ENCODE measurements around the gene ATG10.
"Not testable (repeated sequence)": the region's sequence is repeated elsewhere in the genome, so short reads cannot be mapped to it uniquely, and the experiment has no call there.

The ATG10 gene

DNA sequence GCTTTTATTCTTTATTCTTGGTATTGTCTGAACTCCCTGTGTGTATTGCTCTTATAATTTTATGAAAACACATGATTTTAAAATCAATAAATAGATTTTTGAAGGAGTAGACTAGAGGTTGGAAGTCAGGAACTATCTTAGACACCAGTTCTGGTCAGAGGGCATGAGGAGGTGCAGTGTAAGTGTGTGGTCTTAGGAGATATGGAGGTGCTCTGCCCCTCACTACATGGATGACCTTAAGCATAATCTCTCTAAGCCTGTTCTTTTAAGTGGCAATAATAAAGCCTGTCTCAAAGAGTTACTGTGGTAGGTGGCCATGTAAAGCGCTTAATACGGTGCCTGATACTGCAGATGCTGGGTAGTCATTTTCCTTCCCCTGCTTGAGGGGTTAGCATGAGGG is 272.3 kb downstream of the ATG10 start:
- DNase-seq = no peak

DNA sequence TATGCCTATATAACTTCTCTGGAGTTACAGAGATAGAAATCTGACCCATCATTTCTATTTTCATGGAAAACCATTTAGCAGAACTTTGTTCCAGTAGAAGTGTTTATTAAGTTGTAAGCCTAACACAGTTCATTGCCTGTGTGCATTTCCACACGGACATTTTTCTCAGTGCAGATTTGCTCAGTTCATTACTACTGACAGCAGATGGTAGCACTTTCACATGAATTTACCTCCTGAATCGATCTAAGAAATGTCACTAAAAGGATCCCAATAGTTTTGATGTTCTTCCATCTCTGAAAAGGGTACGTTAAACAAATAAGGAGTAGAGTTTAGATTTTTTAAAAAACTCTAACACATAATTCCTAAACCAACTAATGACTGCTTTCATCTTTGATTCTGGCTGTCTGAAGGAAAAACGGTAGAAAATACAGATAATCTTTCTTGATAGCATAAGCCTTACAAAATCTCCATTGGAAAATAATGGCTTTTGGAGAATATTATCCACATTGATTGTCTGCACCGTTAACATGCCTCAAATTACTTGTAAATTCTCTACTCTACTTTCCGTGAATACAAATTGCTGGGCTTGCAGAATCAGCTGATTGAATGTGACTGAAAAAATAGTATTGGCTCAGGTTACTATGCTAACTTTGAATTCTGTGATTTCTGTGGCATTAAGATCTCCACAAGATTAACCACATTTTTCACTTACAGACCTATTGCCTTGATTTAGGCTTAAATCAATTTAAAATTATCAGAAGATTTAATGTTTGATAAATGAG is 273.2 kb downstream of the ATG10 start:
- DNase-seq = no peak

DNA sequence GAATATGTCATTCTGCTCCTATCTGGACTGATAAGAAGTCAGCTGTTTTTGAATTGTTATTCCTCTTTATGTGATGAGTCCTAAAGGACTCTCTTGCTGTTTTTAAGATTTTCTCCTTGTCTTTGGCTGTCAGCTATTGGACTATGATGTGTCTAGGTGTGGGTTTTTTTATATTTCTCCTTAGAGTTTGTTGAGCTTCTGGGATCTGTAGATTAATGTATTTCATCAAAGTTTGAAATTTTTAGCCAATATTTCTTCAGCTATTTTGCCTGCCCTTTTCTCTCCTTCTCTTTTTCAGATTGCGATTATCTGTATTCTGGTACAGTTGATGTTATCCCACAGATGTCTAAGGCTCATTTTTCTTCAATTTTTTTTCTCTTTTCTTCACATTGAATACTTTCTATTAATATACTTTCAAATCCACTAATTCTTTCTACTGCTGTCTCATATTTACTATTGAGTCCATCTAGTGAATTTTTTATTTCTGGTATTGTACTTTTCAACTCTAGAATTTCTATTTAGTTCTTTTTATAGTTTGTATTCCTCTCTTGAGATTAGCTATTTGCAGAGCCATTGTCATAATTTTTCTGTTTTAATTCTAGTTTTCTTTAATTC is 275.2 kb downstream of the ATG10 start:
- no peak for DNase-seq

DNA sequence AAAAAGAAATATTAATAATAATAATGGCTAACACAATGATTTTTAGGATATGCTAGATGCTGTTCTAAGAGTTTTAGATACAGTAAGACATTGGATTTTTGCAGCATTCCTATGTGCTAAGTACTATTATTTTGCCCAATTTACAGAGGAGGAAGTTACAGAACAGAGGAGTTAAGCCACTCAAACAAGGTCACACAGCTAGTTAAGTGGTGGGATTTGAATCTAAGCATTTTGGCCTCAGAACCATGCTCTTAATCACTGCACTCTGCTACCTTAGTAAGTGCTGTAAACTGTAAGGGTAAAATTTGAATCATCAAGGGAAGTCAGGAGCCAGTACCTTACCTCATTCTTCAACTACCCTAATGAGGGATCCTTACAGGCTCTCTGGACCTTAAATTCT is 280.9 kb downstream of the ATG10 start:
- no peak for DNase-seq

DNA sequence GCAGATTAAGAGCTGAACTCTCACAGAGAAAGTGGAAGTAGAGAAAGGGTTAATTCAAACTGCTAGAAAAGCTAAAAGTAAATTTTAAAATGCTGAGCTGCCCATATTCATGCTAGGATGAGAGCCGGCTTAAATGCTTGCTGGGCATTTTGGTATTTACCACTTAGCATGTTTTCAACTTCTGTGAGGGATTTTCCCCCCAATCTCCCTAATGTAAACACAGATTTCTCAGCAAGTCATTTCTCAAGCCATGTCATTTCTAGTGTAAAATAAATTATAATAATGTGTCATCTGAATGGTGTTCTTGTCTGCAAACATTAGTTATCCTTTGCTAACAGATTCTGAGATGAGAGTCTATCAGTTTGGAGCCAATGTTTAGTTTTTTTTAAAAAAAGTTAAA is 284.0 kb downstream of the ATG10 start:
- DNase-seq = no peak

DNA sequence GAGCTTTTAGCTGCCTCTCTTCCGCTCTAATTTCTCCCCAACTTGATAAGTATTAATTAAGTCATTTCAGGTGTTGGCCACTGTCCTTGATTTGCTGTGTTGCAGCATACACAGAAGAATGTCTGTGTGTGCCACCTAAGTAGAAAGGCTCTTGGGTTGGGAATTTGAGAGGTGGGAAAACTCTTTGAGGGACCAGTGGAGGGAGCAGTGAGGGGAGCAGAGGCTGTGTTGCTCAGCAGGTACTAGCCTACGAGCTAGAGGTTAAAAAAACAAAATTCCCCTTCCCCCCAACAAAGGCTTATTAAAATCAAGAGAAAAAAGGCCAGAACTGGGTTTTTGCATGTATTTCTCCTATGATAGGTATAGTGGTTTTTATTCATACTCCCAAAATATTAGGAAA is 285.4 kb downstream of the ATG10 start:
- no peak for DNase-seq

DNA sequence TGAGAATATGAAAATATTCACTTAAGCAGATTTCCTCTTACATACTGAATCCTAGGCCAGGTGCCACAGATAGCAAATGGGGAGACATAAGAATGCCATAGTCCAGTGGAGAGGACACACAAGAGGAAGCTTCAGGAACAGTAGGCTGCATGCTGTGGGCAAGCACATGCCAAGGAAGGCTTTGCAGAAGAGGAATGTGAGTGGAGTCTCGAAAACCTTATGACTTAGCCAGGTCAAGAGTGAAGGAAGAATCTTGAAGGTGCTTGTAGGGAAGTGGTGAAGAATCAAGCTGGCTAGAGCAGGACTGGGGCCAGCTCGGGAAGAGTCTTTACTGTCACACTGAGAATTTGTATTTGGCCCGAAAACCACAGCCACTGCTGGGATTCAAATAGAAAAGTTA is 285.9 kb downstream of the ATG10 start:
- no peak for DNase-seq

DNA sequence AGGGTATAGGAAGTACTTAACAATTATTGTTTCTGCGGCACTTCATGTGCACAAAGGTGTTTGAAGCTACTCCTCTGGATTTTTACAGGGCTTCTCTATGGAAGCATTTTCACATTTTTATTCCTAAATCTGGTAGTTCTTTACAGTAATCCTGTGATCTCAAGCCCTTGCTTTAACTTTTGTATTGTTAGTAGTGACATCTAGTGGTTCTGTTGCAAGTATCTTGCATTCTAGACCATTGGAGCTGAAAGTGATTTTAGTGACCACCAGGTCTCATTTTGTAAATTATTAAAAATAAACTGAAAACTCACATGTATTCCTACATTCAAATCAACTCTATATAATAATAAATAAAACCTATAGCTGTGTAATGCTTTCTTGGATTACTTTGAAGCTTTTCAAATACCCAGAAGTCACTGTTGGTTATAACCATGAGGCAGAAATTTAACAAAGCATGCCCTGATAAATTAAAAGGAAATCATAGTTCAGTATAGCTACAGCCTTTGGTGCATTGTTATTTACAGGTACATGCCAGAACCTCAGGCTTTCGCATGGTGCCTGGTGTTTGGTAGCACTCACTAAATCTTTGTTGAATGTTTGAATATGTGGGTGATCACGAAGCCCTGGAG is 287.5 kb downstream of the ATG10 start:
- no peak for DNase-seq

DNA sequence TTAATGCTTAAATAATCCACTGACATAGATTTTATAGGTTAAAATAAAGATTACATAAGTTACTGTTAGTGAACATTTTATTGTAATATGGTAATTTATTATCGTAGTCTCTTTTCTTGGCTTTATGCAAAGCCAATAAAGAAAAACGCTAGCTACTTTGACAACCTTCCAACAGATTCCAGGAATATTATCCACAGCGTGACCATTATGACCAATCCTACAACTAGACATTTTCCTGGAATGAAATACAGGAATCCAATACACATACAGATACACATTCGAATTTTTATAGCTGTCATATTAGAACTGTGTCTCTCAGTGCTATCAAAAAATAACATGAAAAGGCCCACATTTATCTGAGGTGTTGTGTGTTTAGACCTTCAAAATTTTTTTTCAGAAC is 293.2 kb downstream of the ATG10 start:
- DNase-seq = no peak

DNA sequence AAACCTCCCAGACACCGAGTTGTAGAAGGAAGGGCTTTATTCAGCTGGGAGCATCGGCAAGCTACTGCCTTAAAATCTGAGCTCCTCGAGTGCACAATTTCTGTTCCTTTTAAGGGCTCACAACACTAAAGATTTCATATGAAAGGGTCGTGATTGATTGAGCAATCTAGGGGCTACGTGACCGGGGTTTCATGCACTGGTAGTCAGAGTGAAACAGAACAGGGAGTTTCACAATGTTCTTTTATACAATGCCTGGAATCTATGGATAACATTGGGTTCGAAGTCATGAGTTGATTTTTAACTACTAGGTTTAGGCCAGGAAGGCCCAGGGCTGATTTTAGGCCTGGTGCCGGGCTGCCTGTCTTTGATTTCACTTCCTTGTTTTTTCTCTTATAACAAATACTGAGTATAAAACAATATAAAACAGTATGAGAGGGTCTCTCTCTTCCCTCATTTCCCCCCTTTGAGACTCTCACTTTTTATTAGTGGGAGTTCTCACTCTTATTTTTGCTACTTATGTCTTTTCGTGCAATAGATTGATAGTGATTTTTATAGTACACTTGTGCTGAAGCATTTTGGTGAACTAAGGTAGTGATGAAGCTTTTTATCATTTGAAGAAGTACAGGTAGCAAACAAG is 295.6 kb downstream of the ATG10 start:
- not testable (repeated sequence) for DNase-seq

DNA sequence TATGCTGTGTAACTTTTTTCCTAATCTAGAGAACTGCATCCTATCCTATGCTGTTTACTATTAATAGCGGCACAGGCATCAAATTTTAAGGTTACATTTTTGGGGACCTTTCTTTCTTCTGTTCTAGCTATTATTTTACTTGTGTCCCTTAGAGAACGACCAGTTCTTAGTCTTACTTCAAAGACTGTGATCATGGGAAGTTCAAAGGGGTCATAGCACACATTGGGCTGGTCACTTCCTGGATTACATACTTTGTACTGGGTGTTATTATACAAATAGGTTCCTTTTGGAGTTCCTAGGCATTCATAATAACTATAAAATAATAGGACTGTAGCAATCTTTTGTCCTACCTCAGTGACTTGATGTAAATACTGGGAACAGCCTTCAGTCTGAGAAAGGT is 297.5 kb downstream of the ATG10 start:
- DNase-seq = not testable (repeated sequence)

DNA sequence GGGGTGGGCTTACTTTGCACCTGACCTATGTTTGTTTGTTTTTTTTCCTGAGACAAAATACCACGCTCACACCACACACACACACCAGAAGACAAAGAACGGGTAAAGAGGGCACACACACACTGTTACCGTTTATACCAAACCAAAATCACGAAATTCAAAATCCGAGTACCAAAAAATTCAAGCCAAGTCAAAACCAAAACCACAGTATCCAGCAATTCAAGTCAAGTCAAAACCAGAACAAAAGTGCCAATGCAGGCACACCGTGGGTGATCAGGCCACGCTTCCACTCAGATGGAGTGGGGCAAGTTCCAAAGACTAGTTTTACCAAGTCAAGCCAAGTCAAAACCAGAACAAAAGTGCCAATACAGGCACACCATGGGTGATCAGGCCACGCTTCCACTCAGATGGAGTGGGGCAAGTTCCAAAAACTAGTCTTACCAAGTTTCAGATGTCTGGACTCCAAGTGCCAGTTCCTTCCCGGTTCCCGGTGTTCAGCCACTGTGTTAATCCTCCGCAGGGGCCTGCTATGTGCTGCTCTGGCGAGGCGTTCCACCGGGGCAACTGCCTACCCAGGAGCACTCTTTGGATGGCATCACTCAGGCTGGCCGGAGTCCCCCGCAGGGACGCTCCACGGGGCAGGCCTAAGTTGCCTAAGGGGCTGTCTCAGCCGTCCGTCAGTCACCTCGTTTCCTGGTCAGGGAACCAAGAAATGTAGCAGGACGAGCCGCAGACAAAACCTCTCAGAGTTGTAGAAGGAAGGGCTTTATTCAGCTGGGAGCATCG is 300.9 kb downstream of the ATG10 start:
- not testable (repeated sequence) for DNase-seq

DNA sequence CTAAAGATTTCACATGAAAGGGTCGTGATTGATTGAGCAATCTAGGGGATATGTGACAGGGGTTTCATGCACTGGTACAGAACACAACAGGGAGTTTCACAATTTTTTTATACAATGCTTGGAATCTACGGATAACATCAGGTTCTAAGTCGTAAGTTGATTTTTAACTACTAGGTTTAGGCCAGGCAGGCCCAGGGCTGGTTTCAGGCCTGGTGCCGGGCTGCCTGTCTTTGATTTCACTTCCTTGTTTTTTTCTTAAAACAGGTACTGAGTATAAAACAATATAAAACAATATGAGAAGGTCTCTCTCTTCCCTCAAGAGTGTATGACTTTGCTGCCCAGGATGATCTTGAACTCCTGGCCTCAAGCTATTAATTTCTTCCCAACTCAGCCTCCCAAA is 301.6 kb downstream of the ATG10 start:
- DNase-seq = not testable (repeated sequence)

DNA sequence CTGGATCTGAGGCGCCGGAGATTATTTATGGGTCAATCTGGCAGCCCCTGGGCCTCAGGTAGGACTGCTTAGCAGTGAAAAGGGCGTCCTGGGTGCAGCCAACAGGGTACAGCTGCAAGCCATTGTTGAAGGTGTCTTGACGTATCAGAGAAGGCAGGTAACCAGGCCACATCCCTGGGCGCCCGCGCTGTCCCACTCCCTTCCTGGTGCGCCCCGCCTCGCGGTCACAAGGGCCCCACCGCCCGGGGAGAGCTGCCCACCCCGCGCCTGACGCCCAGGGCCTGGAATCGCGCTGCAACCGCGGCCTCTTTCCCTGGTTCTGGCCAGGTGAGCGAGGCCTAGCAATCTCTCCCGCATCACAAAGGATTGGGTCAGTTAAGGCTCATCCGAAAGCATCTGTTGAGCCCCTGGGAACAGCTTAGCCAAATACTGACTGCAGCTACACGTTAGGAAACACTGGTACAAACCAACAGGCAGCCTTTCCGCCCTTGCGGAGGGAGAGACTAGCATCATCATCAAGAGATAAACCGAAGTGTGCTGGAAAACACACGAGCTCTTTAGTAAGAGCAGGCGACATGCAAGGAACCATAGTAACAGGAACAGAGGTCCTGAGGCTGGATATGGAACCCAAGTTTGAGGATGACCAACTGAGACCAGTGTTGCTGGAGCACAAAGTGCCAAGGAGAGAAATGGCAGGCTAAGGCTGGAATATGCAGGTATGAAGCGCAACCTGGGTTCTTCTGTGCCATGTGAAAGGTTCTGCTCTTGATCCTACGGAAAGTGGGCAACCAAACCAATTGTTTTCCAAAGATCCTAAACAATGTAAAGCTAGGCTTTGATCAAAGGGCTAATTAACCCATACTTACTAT is 302.8 kb downstream of the ATG10 start:
- DNase-seq = no peak

DNA sequence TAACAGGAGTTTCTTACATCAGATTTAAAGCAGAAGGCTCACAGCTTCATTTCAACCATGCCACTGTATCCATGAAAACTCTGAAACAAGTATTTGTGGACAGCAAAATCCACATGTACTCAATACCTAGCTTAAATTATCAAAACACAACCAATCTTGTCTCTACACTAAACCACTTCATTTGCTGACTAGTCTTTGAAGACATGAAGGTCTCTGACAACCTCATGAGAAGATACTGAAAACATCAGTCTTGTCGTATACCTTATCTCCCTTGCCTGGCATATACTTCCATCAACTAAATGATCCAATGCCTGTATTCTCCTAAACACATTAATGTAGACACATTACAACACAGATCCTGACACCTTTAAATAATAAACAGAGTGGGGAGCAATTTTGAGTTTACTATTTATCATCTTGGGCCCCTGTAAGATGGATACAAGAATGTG is 303.4 kb downstream of the ATG10 start:
- no peak for DNase-seq

DNA sequence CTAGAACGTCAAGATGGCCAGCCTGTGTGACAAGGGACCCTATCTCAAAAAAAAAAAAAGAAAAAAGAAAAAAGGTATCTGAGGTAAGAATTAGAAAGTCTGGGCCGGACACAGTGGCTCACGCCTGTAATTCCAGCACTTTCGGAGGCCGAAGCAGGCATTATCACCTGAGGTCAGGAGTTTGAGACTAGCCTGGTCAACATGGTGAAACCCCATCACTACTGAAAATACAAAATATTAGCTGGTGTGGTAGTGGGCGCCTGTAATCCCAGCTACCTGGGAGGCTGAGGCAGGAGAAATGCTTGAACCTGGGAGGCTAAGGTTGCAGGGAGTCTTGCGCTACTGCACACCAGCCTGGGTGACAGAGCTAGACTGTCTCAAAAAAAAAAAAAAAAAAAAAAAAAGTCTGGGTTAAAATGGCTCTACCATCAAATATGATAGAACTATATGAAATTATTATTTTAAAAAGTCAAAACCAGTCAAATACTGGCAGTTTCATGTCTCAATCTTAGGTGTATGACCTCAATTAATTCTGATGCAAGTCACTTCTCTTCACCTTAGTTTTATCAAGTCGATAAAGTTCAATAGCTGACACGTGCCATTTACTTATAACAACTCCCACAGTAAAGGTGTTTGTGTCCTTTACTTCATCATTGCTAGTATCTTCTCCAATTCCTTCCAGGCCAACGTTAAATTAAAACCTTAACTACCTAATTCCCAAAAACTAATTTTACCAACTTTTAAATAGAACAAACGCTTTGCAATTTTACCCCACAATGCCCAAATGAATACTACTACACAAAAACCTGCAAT is 305.2 kb downstream of the ATG10 start:
- DNase-seq = no peak

DNA sequence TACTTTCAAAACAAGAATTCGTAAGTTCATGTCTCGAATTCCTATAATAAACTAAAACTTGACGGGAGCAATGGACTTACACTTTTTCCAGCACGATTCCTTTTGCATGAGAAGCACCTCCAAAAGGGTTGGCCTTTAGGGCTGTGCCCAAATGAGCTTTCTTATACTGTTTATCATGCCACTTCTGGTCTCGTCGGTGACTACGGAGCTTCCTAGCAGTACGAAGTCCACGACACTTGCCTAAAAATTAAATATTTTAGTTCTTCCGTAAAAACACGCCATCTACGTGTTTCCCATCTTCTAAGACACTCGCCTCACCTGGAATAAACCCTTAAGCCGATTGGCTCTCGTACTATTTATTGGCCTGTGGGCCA is 305.8 kb downstream of the ATG10 start:
- no peak for DNase-seq

DNA sequence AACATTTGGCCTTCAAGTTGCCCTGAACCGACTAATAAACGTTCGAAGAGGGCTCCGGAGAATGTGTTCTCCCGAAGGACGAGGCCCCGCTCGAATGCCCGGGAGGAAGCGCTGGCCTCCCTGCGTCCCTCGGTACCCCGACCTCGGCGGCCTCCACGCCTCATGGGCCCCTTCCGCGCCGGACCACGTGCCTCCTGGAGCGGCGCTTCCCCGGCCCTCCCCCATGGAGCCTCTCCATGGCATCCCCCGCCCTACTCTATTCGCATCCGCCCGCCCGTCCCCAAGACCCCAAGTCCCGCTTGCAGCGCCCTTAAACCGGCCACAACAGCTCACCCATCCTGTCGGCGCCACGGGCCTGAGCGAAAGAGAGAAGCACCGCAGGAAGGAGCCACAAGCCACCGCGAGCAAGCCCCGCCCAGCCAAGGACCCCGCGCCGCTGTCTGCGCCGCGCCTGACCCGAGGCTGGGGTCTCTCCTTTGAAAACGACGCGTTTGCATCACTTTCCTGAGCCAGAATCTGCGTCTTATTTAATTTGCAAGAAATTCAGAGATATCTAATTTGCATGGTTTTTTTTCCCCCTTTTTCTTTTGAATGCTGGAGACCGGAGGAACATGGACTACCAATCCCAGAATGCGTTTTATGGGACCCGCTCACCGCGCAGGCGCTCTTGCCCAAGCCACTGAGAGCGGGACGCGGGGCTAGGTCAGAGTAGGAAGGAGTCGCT is 306.3 kb downstream of the ATG10 start, which contains the start of gene RPS23:
Gene RPS23 (minus strand): TSS at position 368 of the 724 bp plus-strand sequence. CDS start 31 bp downstream, at position 337.
- peak; percentile 92 to 95 for DNase-seq

DNA sequence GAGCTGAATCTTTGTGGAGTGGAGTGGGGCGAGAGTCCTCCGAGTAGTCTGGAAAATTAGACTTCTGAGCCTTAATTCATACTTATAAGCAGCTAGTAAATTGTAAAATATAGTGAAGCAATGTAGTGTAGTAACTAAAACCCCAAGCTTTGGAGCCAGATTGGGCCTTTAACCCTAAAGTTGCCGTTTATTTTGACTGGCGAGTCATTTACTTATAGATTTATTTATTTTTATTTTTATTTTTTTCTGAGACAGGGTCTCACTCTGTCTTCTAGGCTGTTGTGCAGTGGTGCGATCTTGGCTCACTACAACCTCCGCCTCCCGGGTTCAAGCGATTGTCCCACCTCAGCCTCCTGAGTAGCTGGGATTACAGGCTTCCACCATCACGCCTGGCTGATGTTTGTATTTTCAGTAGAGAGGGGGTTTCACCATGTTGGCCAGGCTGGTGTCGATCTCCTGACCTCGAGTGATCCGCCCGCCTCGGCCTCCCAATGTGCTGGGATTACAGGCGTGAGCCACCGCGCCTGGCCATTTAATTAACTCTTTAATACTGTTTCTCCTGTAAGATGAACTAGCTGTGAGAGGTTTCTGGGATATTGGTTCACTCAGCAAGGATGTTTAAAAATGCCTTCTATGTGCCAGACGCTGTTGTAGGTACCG is 307.0 kb downstream of the ATG10 start:
- no peak for DNase-seq
